22Rv1 (cell line): ENCODE data around the gene POC5.
"Not testable (repeated sequence)": the region's sequence is repeated elsewhere in the genome, so short reads cannot be mapped to it uniquely, and the experiment has no call there.

ENCODE experiments used
- CTCF ChIP-seq: fragments of 450-650 bp; IDR thresholded peaks from 2 replicates; pipeline ENCODE4 v1.5.1; 2017; ENCODE audit warnings: mild to moderate bottlenecking
- ZFX ChIP-seq: fragments of 450-650 bp; IDR thresholded peaks from 2 replicates; pipeline ENCODE4 v1.6.1; 2017; ENCODE audit warnings: antibody characterized with exemption, borderline replicate concordance

GRCh38 chr5:75695472-75696351 is 21.5 kb downstream of the POC5 start:
- TF ChIP-seq CTCF, ZFX: not testable (repeated sequence)
